GM12878 (cell line): ENCODE data around the gene INSRR. TPM values are rescaled to one million over a fixed set of nuclear protein-coding genes. Genes with fewer than 3 reads are reported as not detected.

Experiments used
- ATAC-seq: fragments of 200-7000 bp; cut with Tn5 transposase; 3 replicates; pipeline ENCODE4 v1.9.1; 2020; ENCODE audit warnings: mild to moderate bottlenecking, moderate library complexity
- Bru-seq: library from RNA; stranded (reverse); fragments of 400-500 nt; gene quantifications from one replicate; lab custom pipeline; 2021; lab: Mats Ljungman, UMichigan
- BruChase-seq, 2 experiments: library from RNA; stranded (reverse); fragments of 400-500 nt; gene quantifications; one replicate each; lab custom pipeline; 2021; lab: Mats Ljungman, UMichigan
- BruUV-seq: library from RNA; stranded (reverse); fragments of 400-500 nt; replicated peaks from 2 replicates; lab custom pipeline; 2021; lab: Mats Ljungman, UMichigan
- CTCF ChIA-PET: fragments of 300-600 bp; sonication (Branson Sonifier 250); formaldehyde crosslinking; extraction: SDS; loops from one replicate; lab custom pipeline; 2021; ENCODE audit warnings: inconsistent platforms; lab: Yijun Ruan, JAX
- POLR2A ChIA-PET: fragments of 350-600 bp; formaldehyde crosslinking; extraction: SDS; loops from one replicate; lab custom pipeline; 2021; ENCODE audit warnings: inconsistent platforms; lab: Charles Lee
- RAD21 ChIA-PET: fragments of 300-600 bp; sonication (Branson Sonifier 250); formaldehyde crosslinking; loops from one replicate; lab custom pipeline; 2023; ENCODE audit warnings: antibody characterized with exemption; ENCODE audit not compliant: unreplicated experiment; lab: Charles Lee
- SMC1A ChIA-PET: fragments of 300-600 bp; sonication (Branson Sonifier 250); formaldehyde crosslinking; loops from one replicate; lab custom pipeline; 2023; ENCODE audit not compliant: unreplicated experiment, uncharacterized antibody; lab: Charles Lee
- DNase-seq: peaks from one replicate; pipeline ENCODE4 v3.0.0-alpha.2; 2011; ENCODE audit warnings: low read depth, low spot score
- FAIRE-seq: peaks from 3 replicates; lab custom pipeline; 2011; peaks lifted over from hg19 to GRCh38; lab: Jason Lieb, UNC
- H2AFZ ChIP-seq: 2 replicates; pipeline ENCODE4 v1.6.0; 2011; ENCODE audit warnings: low read depth, low read length, control low read depth; ENCODE audit not compliant: control insufficient read depth
- H3K27ac ChIP-seq: 2 replicates; pipeline ENCODE4 v1.5.1; 2011; ENCODE audit warnings: control low read depth; ENCODE audit not compliant: control insufficient read depth, insufficient read depth
- H3K27me3 ChIP-seq, 2 experiments: replicated peaks in 1 of 2; 2 replicates each; pipeline versions ENCODE4 v1.6.0 to v1.6.1; 2011; ENCODE audit warnings: low read length in 1 of 2; ENCODE audit not compliant: control insufficient read depth in 2 of 2, insufficient read depth in 2 of 2
- H3K36me3 ChIP-seq, 2 experiments: 2 replicates each; pipeline ENCODE4 v1.5.1; 2011; ENCODE audit warnings: low read length in 1 of 2; ENCODE audit not compliant: control insufficient read depth in 2 of 2, insufficient read depth in 2 of 2
- H3K4me1 ChIP-seq: 2 replicates; pipeline ENCODE4 v1.6.1; 2011; ENCODE audit warnings: mild to moderate bottlenecking, low read length, moderate library complexity, mixed read lengths; ENCODE audit not compliant: control insufficient read depth, insufficient read depth
- H3K4me2 ChIP-seq: 2 replicates; pipeline ENCODE4 v1.6.0; 2011; ENCODE audit warnings: control low read depth; ENCODE audit not compliant: control insufficient read depth, insufficient read depth
- H3K4me3 ChIP-seq: fragments of 200-600 bp; sonication (generic); 2 replicates; pipeline ENCODE4 v1.5.1; 2016
- H3K79me2 ChIP-seq: 2 replicates; pipeline ENCODE4 v1.6.0; 2011; ENCODE audit warnings: low read length; ENCODE audit not compliant: control insufficient read depth, insufficient read depth
- H3K9ac ChIP-seq: 2 replicates; pipeline ENCODE4 v1.8.0; 2011; ENCODE audit warnings: low read length, control low read depth, mixed read lengths; ENCODE audit not compliant: control insufficient read depth, insufficient read depth
- H3K9me3 ChIP-seq: replicated peaks from 3 replicates; pipeline ENCODE4 v1.5.1; 2011; ENCODE audit warnings: mild to moderate bottlenecking, low read length; ENCODE audit not compliant: control insufficient read depth, insufficient read depth
- H4K20me1 ChIP-seq: 2 replicates; pipeline ENCODE4 v1.6.0; 2011; ENCODE audit not compliant: control insufficient read depth, insufficient read depth
- CEBPZ ChIP-seq: fragments of 150-350 bp; IDR thresholded peaks from 2 replicates; pipeline ENCODE4 v1.6.1; 2016; ENCODE audit warnings: low read depth, low read length
- HSF1 ChIP-seq: fragments of 150-350 bp; IDR thresholded peaks from 2 replicates; pipeline ENCODE4 v1.6.1; 2014; ENCODE audit warnings: mild to moderate bottlenecking, low read depth, low read length
- PAX8 ChIP-seq: fragments of 450-650 bp; IDR thresholded peaks from 2 replicates; pipeline ENCODE4 v1.6.1; 2017; ENCODE audit warnings: mild to moderate bottlenecking, moderate library complexity
- TCF7 ChIP-seq: IDR thresholded peaks from 2 replicates; pipeline ENCODE4 v1.6.1; 2014; ENCODE audit warnings: antibody characterized with exemption, borderline replicate concordance
- WGBS: methylation state at CpG from one replicate; pipeline ENCODE4 v1.1.6; 2016; ENCODE audit warnings: low lambda C conversion rate; ENCODE audit not compliant: insufficient replicate concordance, insufficient coverage; ENCODE audit errors: missing lambda C conversion rate; 5-methylcytosine and 5-hydroxymethylcytosine counted together
- in situ Hi-C: fragments of 300-500 bp; cut with MboI; formaldehyde crosslinking; loops from 9 replicates; pipeline ENCODE4 v1.14.3; 2018; ENCODE audit warnings: mixed read lengths
- intact Hi-C: fragments of 100-400 bp; cut with micrococcal nuclease; formaldehyde crosslinking; loops from one replicate; pipeline ENCODE4 v1.14.2; 2022; ENCODE audit not compliant: unreplicated experiment
- long read RNA-seq, 2 experiments: library from polyadenylated mRNA; unstranded; transcript quantifications; one replicate each; pipeline ENCODE4 v2.0.0, GENCODE V29; 2019 to 2020
- polyA minus RNA-seq, 3 experiments: library from RNA; depleted of rRNA, polyadenylated mRNA; stranded (reverse); fragments of >200 nt; gene quantifications; 2 replicates each; pipeline ENCODE4 v1.2.3, GENCODE V29; 2011
- polyA plus RNA-seq, 11 experiments: library from polyadenylated mRNA; depleted of rRNA in 4 of 11; unstranded in 6 of 11; stranded (reverse) in 5 of 11; fragments of >200 nt; fragmentation: Nextera tagmentation in 4 of 11; fragmentation: Illumina TruSeq in 1 of 11; extraction: Ambion mirVana in 4 of 11; extraction: Trizol in 1 of 11; gene quantifications; 1 replicate in 1 of 11; 2 replicates in 10 of 11; pipeline versions ENCODE4 v1.2.1 to v1.2.3, GENCODE V29; 2011 to 2016; ENCODE audit warnings: inconsistent platforms in 2 of 11, missing spikeins in 2 of 11, low read depth in 1 of 11
- total RNA-seq, 4 experiments: library from RNA; depleted of rRNA in 3 of 4; stranded (reverse); fragments of >200 nt in 3 of 4; fragmentation: Illumina TruSeq in 1 of 4; extraction: Trizol in 1 of 4; gene quantifications; 2 replicates each; pipeline versions ENCODE4 v1.2.1 to v1.2.3, GENCODE V29; 2013 to 2021
- TF ChIP-seq, protein P1 (sequence below): IDR thresholded peaks from 2 replicates; pipeline ENCODE4 v1.6.1; 2012; ENCODE audit warnings: low read depth, low read length, improper control_type of control experiment

Gene INSRR
- total RNA-seq (2013; cell fraction: nucleolus; rRNA removed): not detected in 2 replicates
- total RNA-seq (2014; rRNA removed) (not detected in 2 replicates), total RNA-seq (2014; rRNA removed; fragmentation: Illumina TruSeq; extraction: Trizol) (not detected in 2 replicates), total RNA-seq (2021) (not detected in 2 replicates), polyA plus RNA-seq (2011; rRNA removed) (0.01 TPM in 1 of 2 replicates, not detected in the other), polyA plus RNA-seq (2014; fragmentation: Illumina TruSeq; extraction: Trizol) (not detected in 2 replicates), polyA plus RNA-seq (2014; fragmentation: Nextera tagmentation; extraction: Ambion mirVana) (not detected), polyA plus RNA-seq (2014; rRNA removed) (not detected in 2 replicates), polyA plus RNA-seq (2016; fragmentation: Nextera tagmentation; extraction: Ambion mirVana) (not detected), polyA minus RNA-seq (2011; rRNA and poly(A)+ RNA removed) (0.05 TPM in 1 of 2 replicates, not detected in the other), Bru-seq, nascent RNA (percentile 12 among the genes with signal in this experiment), BruChase-seq, experiment 1, labeled RNA remaining after a 6-hour chase (not detected), BruChase-seq, experiment 2, labeled RNA remaining after a 2-hour chase (percentile 8 among the genes with signal in this experiment)
- not detected for polyA plus RNA-seq (2011; ENCODE audit: low read depth)
- not detected in 2 replicates for polyA plus RNA-seq (2011; cell fraction: cytosol; rRNA removed)
- 0.10 and 0.16 TPM in 2 replicates for polyA plus RNA-seq (2011; cell fraction: nucleus; rRNA removed)
- not detected in 2 replicates for polyA plus RNA-seq (2012)
- not detected in 2 replicates for polyA minus RNA-seq (2011; cell fraction: cytosol; rRNA and poly(A)+ RNA removed)
- polyA minus RNA-seq (2011; cell fraction: nucleus; rRNA and poly(A)+ RNA removed): under 0.01 and 0.10 TPM in 2 replicates
- long read RNA-seq, experiment 1: 0 reads
- long read RNA-seq, experiment 2: 0 reads

- Histone ChIP-seq H3K9ac (no peak within 1 kb of the TSS), H3K9me3 (no peaks in the 10 kb centered on the region), H3K27me3 (peaks cover 8 to 22% of the 10 kb centered on the region in 2 experiments), H3K4me3 (peak within 1 kb of the TSS; percentile 53; the same call in 1 of the 2 replicates), H2AFZ (peak within 1 kb of the TSS; percentile 9), H3K27ac (no peak within 1 kb of the TSS), H3K79me2 (no peaks in the 10 kb centered on the region), H4K20me1 (no peaks in the 10 kb centered on the region), H3K4me2 (peak within 1 kb of the TSS; percentile 85), H3K36me3 (no peaks in the 10 kb centered on the region), H3K4me1 (peaks cover 26% of the 10 kb centered on the region)
- no peak for ATAC-seq
- WGBS: 28% methylated on average over 28 of the region's 39 CpGs
- TF ChIP-seq, protein P1, sequence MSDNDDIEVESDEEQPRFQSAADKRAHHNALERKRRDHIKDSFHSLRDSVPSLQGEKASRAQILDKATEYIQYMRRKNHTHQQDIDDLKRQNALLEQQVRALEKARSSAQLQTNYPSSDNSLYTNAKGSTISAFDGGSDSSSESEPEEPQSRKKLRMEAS: no peak
- TF ChIP-seq PAX8 (no peak), TCF7 (no peak), CEBPZ (no peak), HSF1 (no peak)
- ChIA-PET RAD21 (interaction anchor here (0.5 to 7.0 kb wide), 18 partner anchors 10 to 169 kb away, joined by 3 to 115 read pairs (median 4); partner anchors contain the start of genes HDGF, ISG20L2, METTL25B and MRPL24), POLR2A (interaction anchor here (1.0 kb wide), 2 partner anchors 37 to 47 kb away, joined by 3 read pairs; no protein-coding TSS in a partner anchor), SMC1A (interaction anchor here (1.0 to 7.6 kb wide), 12 partner anchors 21 to 232 kb away, joined by 3 to 123 read pairs (median 8); partner anchors contain the start of genes ISG20L2 and METTL25B), CTCF (interaction anchor here (0.6 to 9.4 kb wide), 34 partner anchors 9 to 232 kb away, joined by 3 to 248 read pairs (median 6); partner anchors contain the start of genes CRABP2, ISG20L2, METTL25B and MRPL24)
- BruUV-seq: no TSS peak
- FAIRE-seq: no peak
- in situ Hi-C loops: no loop called here
- intact Hi-C loops: loop anchor here (2.0 kb wide), 1 partner anchor 32 kb away; no protein-coding TSS in a partner anchor
- no peak for DNase-seq
These were observed at the start of gene INSRR for GRCh38 chr1:156858959-156859522. Gene INSRR (minus strand): TSS chr1:156859117. CDS start chr1:156858621, 496 bp downstream.
